ENCODE results near the gene ASMT.

- no peak for TF ChIP-seq CTCF (IDR thresholded peaks at IDR 0.05; ENCODE audit: insufficient read depth, low read length)
- TF ChIP-seq SPI1 (IDR thresholded peaks at IDR 0.05; ENCODE audit: borderline replicate concordance, low read depth): no peak
- no peak for TF ChIP-seq REST (IDR thresholded peaks at IDR 0.05; ENCODE audit: insufficient replicate concordance, low read depth)
- TF ChIP-seq GABPA (IDR thresholded peaks at IDR 0.05; ENCODE audit: low read depth): no peak
Observed at GRCh38 chrX:1658071-1658491, 43.2 kb downstream of the ASMT start.

Measured in HL-60 (cell line).